ENCODE data around the gene SFT2D3.
"Not testable (repeated sequence)": the region's sequence is repeated elsewhere in the genome, so short reads cannot be mapped to it uniquely, and the experiment has no call there.

SFT2D3 gene

GRCh38 chr2:127712999-127713398 is 11.7 kb downstream of the SFT2D3 start:
- no peak for DNase-seq

GRCh38 chr2:127713562-127713961 is 12.3 kb downstream of the SFT2D3 start:
- DNase-seq, result no peak

GRCh38 chr2:127715778-127716449 is 14.6 kb downstream of the SFT2D3 start:
- DNase-seq, result no peak

GRCh38 chr2:127718271-127718670 is 17.0 kb downstream of the SFT2D3 start:
- DNase-seq, result no peak

GRCh38 chr2:127719301-127720218 is 18.3 kb downstream of the SFT2D3 start:
- DNase-seq, result no peak

- DNase-seq, result no peak
Observed at GRCh38 chr2:127721311-127721977, 20.1 kb downstream of the SFT2D3 start.

GRCh38 chr2:127721978-127722355 is 20.7 kb downstream of the SFT2D3 start:
- DNase-seq, result no peak

GRCh38 chr2:127722807-127723206 is 21.5 kb downstream of the SFT2D3 start:
- no peak for DNase-seq

- no peak for DNase-seq
Observed at GRCh38 chr2:127726158-127726880, 25.0 kb downstream of the SFT2D3 start.

GRCh38 chr2:127733113-127733815 is 32.0 kb downstream of the SFT2D3 start:
- DNase-seq, result no peak

GRCh38 chr2:127733816-127734537 is 32.7 kb downstream of the SFT2D3 start:
- no peak for DNase-seq

GRCh38 chr2:127735044-127735443 is 33.7 kb downstream of the SFT2D3 start:
- no peak for DNase-seq

- DNase-seq, result no peak
Observed at GRCh38 chr2:127735537-127736399, 34.5 kb downstream of the SFT2D3 start.

GRCh38 chr2:127737892-127738291 is 36.6 kb downstream of the SFT2D3 start:
- no peak for DNase-seq

- DNase-seq, result no peak
Observed at GRCh38 chr2:127739800-127740199, 38.5 kb downstream of the SFT2D3 start.

GRCh38 chr2:127740665-127741288 is 39.5 kb downstream of the SFT2D3 start:
- no peak for DNase-seq

GRCh38 chr2:127743477-127744026 is 42.3 kb downstream of the SFT2D3 start:
- no peak for DNase-seq

- no peak for DNase-seq
Observed at GRCh38 chr2:127747621-127748020, 46.3 kb downstream of the SFT2D3 start.

- not testable (repeated sequence) for DNase-seq
Observed at GRCh38 chr2:127749537-127749936, 48.2 kb downstream of the SFT2D3 start.

GRCh38 chr2:127753374-127753773 is 52.1 kb downstream of the SFT2D3 start:
- DNase-seq, result no peak

All from activated CD8-positive, alpha-beta memory T cell treated with anti-CD3 and anti-CD28 coated beads, Interleukin-2, amount 50 U/mL, for 48 hours (primary cell).